ENCODE measurements around the gene PRDX3. TPM values are rescaled to one million over a fixed set of nuclear protein-coding genes. Genes with fewer than 3 reads are reported as not detected.
"Not testable (repeated sequence)": the region's sequence is repeated elsewhere in the genome, so short reads cannot be mapped to it uniquely, and the experiment has no call there.

The PRDX3 gene
- total RNA-seq, 1 experiment from 2014 or later: 281 TPM

- in situ Hi-C loops (cut with HindIII; ENCODE audit: low pct_unique_long_range_greater_than_20kb, low sequenced_read_pairs): no loop called here
- DNase-seq (ENCODE audit: low read depth): no peak
These were observed 2.4 kb downstream of the PRDX3 start for GRCh38 chr10:119176166-119176565.

GRCh38 chr10:119174109-119174508, 4.5 kb downstream of the PRDX3 start:
- in situ Hi-C loops (cut with HindIII; ENCODE audit: low pct_unique_long_range_greater_than_20kb, low sequenced_read_pairs): no loop called here
- DNase-seq (ENCODE audit: low read depth): no peak

GRCh38 chr10:119167041-119167440, 11.6 kb downstream of the PRDX3 start:
- DNase-seq (ENCODE audit: low read depth): no peak
- in situ Hi-C loops (cut with HindIII; ENCODE audit: low pct_unique_long_range_greater_than_20kb, low sequenced_read_pairs): no loop called here

DNA sequence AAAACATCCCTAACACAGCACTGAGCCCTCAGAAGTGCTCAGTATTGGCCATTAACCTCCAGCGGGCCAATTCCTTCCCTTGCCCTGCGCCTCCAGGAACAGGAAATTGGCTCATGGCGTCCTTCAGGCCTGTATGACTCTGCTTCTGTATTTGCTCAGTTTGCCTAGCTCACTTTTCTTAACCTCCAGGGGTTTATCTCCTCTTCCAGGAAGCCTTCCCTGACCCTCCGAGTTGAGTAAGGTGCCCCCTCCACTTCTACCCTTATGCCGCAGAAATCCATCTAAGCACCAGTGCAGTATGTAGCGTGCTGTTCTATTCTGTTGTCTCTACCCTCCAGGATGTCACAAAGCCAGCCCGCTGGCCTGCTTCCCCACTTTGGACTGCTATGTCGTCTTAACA, 12.0 kb downstream of the PRDX3 start:
- in situ Hi-C loops (cut with HindIII; ENCODE audit: low pct_unique_long_range_greater_than_20kb, low sequenced_read_pairs): no loop called here

GRCh38 chr10:119166118-119166500, 12.5 kb downstream of the PRDX3 start:
- in situ Hi-C loops (cut with HindIII; ENCODE audit: low pct_unique_long_range_greater_than_20kb, low sequenced_read_pairs): no loop called here
- DNase-seq (ENCODE audit: low read depth): no peak

More for the DNA sequence above, 12.0 kb downstream of the PRDX3 start:
- no peak for DNase-seq (ENCODE audit: low read depth)

DNA sequence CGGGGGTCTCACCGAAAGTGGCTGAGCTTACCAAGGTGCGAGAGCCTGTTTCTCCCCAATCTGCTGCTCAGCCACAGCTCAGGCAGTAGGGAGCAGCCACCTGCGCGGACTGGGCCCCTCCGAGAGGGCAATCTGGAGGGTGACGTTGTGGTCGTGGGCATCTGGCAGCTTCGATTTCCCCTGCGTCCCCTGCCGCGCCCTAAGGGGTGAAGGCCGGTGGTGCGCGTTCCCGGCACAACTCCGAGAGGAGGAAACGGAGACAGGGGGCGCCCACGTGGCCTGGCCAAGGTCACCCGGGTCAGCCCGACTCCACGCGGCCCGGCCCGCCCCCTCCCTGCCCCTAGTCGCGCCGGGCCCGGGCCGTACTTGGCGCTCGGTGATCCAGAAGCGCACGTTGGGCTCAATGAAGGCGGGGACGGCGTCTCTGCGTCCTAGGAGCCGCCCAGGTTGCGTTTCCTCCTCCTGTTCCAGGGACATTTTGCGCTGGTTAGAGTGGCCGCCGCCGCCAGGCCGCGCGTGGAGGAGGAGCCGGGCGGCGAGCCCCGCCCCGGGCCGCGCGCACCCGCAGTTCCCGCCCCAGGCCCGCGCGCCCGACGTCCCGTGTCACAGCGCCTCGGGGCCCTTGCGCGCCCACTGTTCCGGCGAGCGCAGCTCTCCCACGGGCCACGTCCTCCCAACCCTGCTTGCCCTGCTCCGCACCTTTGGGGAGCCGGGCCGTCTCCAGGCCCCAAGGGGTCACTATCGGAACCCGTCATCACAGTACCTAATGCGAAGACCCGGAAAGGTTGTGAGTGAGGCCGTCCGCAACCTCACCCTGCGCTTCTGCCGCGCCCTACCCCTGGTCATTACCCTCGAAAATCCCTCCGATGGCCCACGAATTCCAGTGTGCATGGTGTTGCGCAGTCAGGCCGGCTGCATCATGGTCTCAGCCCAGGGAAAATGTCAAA, 13.2 kb downstream of the PRDX3 start, which contains the start of gene SFXN4:
SFXN4 (minus strand) TSS at position 544 of the 947 bp plus-strand sequence; CDS start at position 477, 67 bp downstream.
- peak; percentile 73 for DNase-seq (ENCODE audit: low read depth)
- in situ Hi-C loops (cut with HindIII; ENCODE audit: low pct_unique_long_range_greater_than_20kb, low sequenced_read_pairs): no loop called here

DNA sequence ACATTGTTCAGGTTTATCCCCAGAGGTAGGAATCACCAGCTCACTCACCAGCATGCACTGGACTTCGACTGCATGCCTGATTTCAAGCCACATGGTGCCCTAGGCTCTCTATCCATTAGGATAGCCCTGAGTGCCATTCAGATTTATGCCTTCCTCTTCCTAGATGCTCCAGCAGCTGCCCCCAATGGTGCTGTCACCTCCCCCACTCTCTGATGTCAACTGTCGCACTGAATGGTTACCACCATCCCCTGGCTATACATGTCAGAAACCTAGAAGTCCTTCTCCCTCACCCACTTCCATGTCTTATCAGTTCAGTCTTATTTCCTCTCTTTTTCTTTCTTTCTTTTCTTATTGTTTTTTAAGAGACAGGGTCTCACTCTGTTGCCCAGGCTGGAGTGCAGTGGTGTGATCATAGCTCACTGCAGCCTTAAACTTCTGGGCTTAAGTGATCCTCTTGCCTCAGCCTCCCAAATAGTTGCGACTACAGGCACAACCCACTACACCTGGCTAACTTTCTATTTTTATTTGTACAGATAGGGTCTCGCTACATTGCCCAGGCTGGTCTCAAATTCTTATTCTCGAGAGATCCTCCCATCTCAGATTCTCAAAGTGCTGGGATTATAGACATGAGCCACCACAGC, 16.0 kb downstream of the PRDX3 start:
- in situ Hi-C loops (cut with HindIII; ENCODE audit: low pct_unique_long_range_greater_than_20kb, low sequenced_read_pairs): no loop called here
- no peak for DNase-seq (ENCODE audit: low read depth)

GRCh38 chr10:119161680-119162451, 16.7 kb downstream of the PRDX3 start:
- no peak for DNase-seq (ENCODE audit: low read depth)
- in situ Hi-C loops (cut with HindIII; ENCODE audit: low pct_unique_long_range_greater_than_20kb, low sequenced_read_pairs): no loop called here

- in situ Hi-C loops (cut with HindIII; ENCODE audit: low pct_unique_long_range_greater_than_20kb, low sequenced_read_pairs): no loop called here
- no peak for DNase-seq (ENCODE audit: low read depth)
These were observed 19.3 kb downstream of the PRDX3 start for GRCh38 chr10:119159332-119159731.

GRCh38 chr10:119153661-119154060, 25.0 kb downstream of the PRDX3 start:
- DNase-seq (ENCODE audit: low read depth): no peak
- in situ Hi-C loops (cut with HindIII; ENCODE audit: low pct_unique_long_range_greater_than_20kb, low sequenced_read_pairs): no loop called here

DNA sequence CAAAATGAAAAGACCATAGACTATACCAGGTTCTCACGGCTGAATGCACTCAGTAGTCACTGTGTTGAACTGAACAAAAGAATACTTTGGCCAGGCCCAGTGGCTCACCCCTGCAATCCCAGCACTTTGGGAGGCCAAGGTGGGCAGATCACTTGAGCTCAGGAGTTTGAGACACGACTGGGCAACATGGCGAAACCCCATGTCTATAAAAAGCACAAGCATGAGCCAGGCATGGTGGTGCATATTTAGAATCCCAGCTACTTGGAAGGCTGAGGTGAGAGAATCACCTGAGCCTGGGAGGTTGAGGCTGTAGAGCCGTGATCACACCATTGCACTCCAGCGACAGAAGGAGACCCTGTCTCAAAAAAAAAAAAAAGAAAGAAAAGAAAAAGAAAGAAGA, 25.6 kb downstream of the PRDX3 start:
- DNase-seq (ENCODE audit: low read depth): no peak
- in situ Hi-C loops (cut with HindIII; ENCODE audit: low pct_unique_long_range_greater_than_20kb, low sequenced_read_pairs): no loop called here

- DNase-seq (ENCODE audit: low read depth); in situ Hi-C loops (cut with HindIII; ENCODE audit: low pct_unique_long_range_greater_than_20kb, low sequenced_read_pairs): not testable (repeated sequence)
These were observed 27.0 kb downstream of the PRDX3 start for GRCh38 chr10:119151601-119152000.

- DNase-seq (ENCODE audit: low read depth): no peak
- in situ Hi-C loops (cut with HindIII; ENCODE audit: low pct_unique_long_range_greater_than_20kb, low sequenced_read_pairs): no loop called here
These were observed 28.9 kb downstream of the PRDX3 start for GRCh38 chr10:119149729-119150128.

DNA sequence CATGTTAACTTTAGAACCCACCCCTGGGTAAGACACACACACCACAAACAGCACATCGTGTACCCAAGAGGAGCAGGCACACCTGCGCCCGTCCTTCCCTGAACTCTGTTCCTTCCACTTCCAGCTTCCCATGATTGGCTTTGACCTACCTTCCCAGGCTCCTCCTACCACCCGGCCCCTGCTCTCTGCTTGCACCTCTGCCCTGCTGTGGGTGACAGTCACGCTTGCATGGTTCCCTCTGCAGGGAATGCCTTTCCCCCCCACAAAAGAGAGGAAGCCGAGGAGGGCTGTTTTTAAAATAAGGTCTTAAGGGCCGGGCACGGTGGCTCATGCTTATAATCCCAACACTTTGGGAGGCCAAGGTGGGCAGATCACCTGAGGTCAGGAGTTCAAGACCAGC, 29.5 kb downstream of the PRDX3 start:
- in situ Hi-C loops (cut with HindIII; ENCODE audit: low pct_unique_long_range_greater_than_20kb, low sequenced_read_pairs): no loop called here
- DNase-seq (ENCODE audit: low read depth): no peak

DNA sequence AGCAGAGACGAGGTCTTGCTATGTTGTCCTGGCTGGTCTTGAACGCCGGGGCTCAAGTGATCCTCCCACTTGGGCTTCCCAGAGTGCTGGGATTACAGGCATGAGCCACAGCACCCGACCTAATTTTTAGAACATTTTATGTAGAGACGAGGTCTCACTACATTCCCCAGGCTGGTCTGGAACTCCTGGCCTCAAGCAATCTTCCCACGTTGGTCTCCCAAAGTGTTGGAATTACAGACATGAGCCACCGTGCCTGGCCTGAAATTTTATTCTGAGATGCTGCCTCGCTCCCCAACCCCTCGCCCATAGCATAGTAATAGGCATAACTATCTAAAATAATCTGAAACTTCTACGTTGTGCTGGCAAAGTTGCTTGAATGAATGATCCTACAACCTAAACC, 35.0 kb downstream of the PRDX3 start:
- in situ Hi-C loops (cut with HindIII; ENCODE audit: low pct_unique_long_range_greater_than_20kb, low sequenced_read_pairs): no loop called here
- DNase-seq (ENCODE audit: low read depth): no peak

GRCh38 chr10:119140603-119141245, 37.9 kb downstream of the PRDX3 start:
- in situ Hi-C loops (cut with HindIII; ENCODE audit: low pct_unique_long_range_greater_than_20kb, low sequenced_read_pairs): no loop called here
- DNase-seq (ENCODE audit: low read depth): no peak

DNA sequence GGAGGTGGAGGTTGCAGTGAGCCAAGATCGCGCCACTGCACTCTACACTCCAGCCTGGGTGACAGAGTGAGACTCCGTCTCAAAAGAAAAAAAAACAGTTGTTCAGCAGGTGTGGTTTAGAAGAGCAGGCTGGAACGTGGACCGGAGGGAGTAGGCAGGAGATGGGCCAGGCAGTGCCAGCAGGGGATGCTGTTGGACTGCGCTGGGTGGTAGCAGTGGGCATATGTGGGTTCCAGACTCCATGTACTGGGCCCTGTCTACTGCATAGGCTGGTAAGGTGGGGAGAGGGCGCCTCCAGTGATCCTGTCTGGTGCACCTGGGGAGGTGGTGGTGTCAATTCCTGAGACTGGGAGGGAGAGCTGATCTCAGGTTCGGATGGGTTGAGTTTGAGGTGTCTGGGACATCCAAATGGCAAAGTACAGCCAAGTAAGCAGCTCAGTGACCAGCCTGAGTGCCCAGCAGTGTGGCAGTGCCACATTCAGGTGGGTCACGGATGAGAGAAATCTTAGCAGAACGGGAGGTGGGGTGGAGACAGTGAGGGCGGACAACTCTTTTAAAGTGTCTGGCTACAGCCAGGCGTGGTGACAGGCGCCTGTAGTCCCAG, 39.0 kb downstream of the PRDX3 start:
- no peak for DNase-seq (ENCODE audit: low read depth)
- in situ Hi-C loops (cut with HindIII; ENCODE audit: low pct_unique_long_range_greater_than_20kb, low sequenced_read_pairs): no loop called here
